CD4-positive, CD25-positive, alpha-beta regulatory T cell (primary cell): ENCODE results near the gene CNNM2. TPM values are rescaled to one million over a fixed set of nuclear protein-coding genes. Genes with fewer than 3 reads are reported as not detected.
A peak's percentile ranks its signal among the peaks of the same experiment; 100 is the strongest.

Experiments used
- ATAC-seq, 2 donors: fragments of 150-1000 bp; cut with Tn5 transposase; one replicate each; pipeline ENCODE4 v1.10.0; 2021; ENCODE audit warnings: low read depth in 2 of 2, moderate number of reproducible peaks in 2 of 2, moderate library complexity in 1 of 2
- DNase-seq, 3 donors: peaks; one replicate each; pipeline versions ENCODE4 v3.0.0 to v3.0.0-alpha.2; 2012 to 2022; ENCODE audit warnings: mixed read lengths in 1 of 3
- H3K27ac ChIP-seq: one replicate; pipeline ENCODE4 v1.7.0; 2013; ENCODE audit warnings: mild to moderate bottlenecking, low read length; ENCODE audit not compliant: insufficient read depth, poor library complexity, severe bottlenecking
- H3K27me3 ChIP-seq: one replicate; pipeline ENCODE4 v1.7.0; 2013; ENCODE audit warnings: low read length; ENCODE audit not compliant: control insufficient read depth, insufficient read depth
- H3K36me3 ChIP-seq: one replicate; pipeline ENCODE4 v1.7.0; 2013; ENCODE audit warnings: mild to moderate bottlenecking, low read length, moderate library complexity; ENCODE audit not compliant: control insufficient read depth, insufficient read depth
- H3K4me1 ChIP-seq: 2 replicates; pipeline ENCODE4 v1.7.0; 2013; ENCODE audit warnings: mild to moderate bottlenecking, low read length; ENCODE audit not compliant: insufficient read depth, control insufficient read depth, poor library complexity, severe bottlenecking
- H3K4me3 ChIP-seq: one replicate; pipeline ENCODE4 v1.7.0; 2013; ENCODE audit warnings: low read depth, mild to moderate bottlenecking, low read length, moderate library complexity
- H3K9me3 ChIP-seq, 2 experiments: 1 replicate in 1 of 2; 2 replicates in 1 of 2; pipeline ENCODE4 v1.7.0; 2013; ENCODE audit warnings: low read length in 2 of 2, mild to moderate bottlenecking in 1 of 2, moderate library complexity in 1 of 2; ENCODE audit not compliant: control insufficient read depth in 2 of 2
- H3K27ac Mint-ChIP-seq, 3 donors: one replicate each; pipeline ENCODE4 v1.8.0; 2020 to 2022; ENCODE audit warnings: mild to moderate bottlenecking in 3 of 3, mixed read lengths in 3 of 3, moderate library complexity in 2 of 3
- H3K27me3 Mint-ChIP-seq: one replicate; pipeline ENCODE4 v1.8.0; 2022; ENCODE audit warnings: mild to moderate bottlenecking, mixed read lengths
- H3K36me3 Mint-ChIP-seq: one replicate; pipeline ENCODE4 v1.8.0; 2020; ENCODE audit warnings: mixed read lengths
- H3K4me1 Mint-ChIP-seq, 4 donors: one replicate each; pipeline ENCODE4 v1.8.0; 2020 to 2022; ENCODE audit warnings: mixed read lengths in 4 of 4, mild to moderate bottlenecking in 1 of 4
- H3K4me3 Mint-ChIP-seq, 4 donors: one replicate each; pipeline ENCODE4 v1.8.0; 2020 to 2022; ENCODE audit warnings: mild to moderate bottlenecking in 4 of 4, mixed read lengths in 4 of 4, moderate library complexity in 3 of 4
- H3K9me3 Mint-ChIP-seq, 7 donors: one replicate each; pipeline ENCODE4 v1.8.0; 2020 to 2022; ENCODE audit warnings: mixed read lengths in 7 of 7, mild to moderate bottlenecking in 3 of 7, moderate library complexity in 2 of 7
- polyA plus RNA-seq, 4 donors: library from polyadenylated mRNA; unstranded; fragments of 300-500 nt; fragmentation: Illumina TruSeq; gene quantifications; one replicate each; pipeline ENCODE4 v1.2.3, GENCODE V29; 2021
- total RNA-seq: library from RNA; stranded (reverse); gene quantifications from one replicate; pipeline ENCODE4 v1.2.3, GENCODE V29; 2022

Gene CNNM2
- total and polyA plus RNA-seq, 5 donors from 2014 or later, result 3.5 to 13.3 (median 6.3) TPM

- peak overlapping the region; percentile 74 for H3K4me3 ChIP-seq
- peak overlapping the region; percentile 97 for H3K27ac ChIP-seq
- peak overlapping the region; percentile 79 to 96 (median 96) for H3K27ac Mint-ChIP-seq
- peak overlapping the region; percentile 93 to 97 (median 96) for H3K4me3 Mint-ChIP-seq
- H3K9me3 ChIP-seq, result no peaks in the 10 kb centered on the region
- ATAC-seq (peak; percentile 39 to 44), DNase-seq (peak; percentile 75 to 85 (median 85))
- no peaks in the 10 kb centered on the region for H3K36me3 ChIP-seq
- H3K27me3 ChIP-seq, result peaks cover 3% of the 10 kb centered on the region
- peaks cover 33% of the 10 kb centered on the region for H3K27me3 Mint-ChIP-seq
- H3K4me1 ChIP-seq, result peaks cover 39% of the 10 kb centered on the region
- no peaks in the 10 kb centered on the region for H3K9me3 Mint-ChIP-seq
- no peaks in the 10 kb centered on the region for H3K36me3 Mint-ChIP-seq
- peaks cover 14 to 60% (median 36%) of the 10 kb centered on the region in 4 donors for H3K4me1 Mint-ChIP-seq
Measured at GRCh38 chr10:102917314-102917961, 656 bp upstream of the CNNM2 start.

DNA sequence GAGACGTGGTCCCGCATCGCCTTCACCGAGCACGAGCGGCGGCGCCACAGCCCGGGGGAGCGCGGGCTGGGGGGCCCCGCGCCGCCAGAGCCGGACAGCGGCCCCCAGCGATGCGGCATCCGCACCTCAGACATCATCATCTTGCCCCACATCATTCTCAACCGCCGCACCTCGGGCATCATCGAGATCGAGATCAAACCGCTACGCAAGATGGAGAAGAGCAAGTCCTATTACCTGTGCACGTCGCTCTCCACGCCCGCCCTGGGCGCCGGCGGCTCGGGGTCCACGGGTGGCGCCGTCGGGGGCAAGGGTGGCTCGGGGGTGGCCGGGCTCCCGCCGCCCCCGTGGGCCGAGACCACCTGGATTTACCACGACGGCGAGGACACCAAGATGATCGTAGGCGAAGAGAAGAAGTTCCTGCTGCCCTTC lies 737 bp downstream of the CNNM2 start:
- Histone ChIP-seq H3K4me1 (peaks cover 53% of the 10 kb centered on the region), H3K9me3 (no peaks in the 10 kb centered on the region), H3K27ac (peak overlapping the region; percentile 97), H3K27me3 (no peaks in the 10 kb centered on the region), H3K36me3 (no peaks in the 10 kb centered on the region), H3K4me3 (peak overlapping the region; percentile 61)
- H3K27ac Mint-ChIP-seq, result peak overlapping the region in 1 of 3 donors; percentile 96
- H3K27me3 Mint-ChIP-seq, result peaks cover 23% of the 10 kb centered on the region
- peak; percentile 19 to 54 (median 38) for DNase-seq
- no peaks in the 10 kb centered on the region for H3K36me3 Mint-ChIP-seq
- H3K4me3 Mint-ChIP-seq, result peak overlapping the region; percentile 93 to 97 (median 96)
- peaks cover 21 to 74% (median 49%) of the 10 kb centered on the region in 4 donors for H3K4me1 Mint-ChIP-seq
- ATAC-seq, result no peak
- no peaks in the 10 kb centered on the region for H3K9me3 Mint-ChIP-seq

GRCh38 chr10:102919246-102919959 lies 1.3 kb downstream of the CNNM2 start:
- peaks cover 21 to 78% (median 53%) of the 10 kb centered on the region in 4 donors for H3K4me1 Mint-ChIP-seq
- no peaks in the 10 kb centered on the region for H3K36me3 Mint-ChIP-seq
- Histone ChIP-seq H3K4me1 (peaks cover 53% of the 10 kb centered on the region), H3K36me3 (no peaks in the 10 kb centered on the region), H3K27ac (no peak overlapping the region), H3K9me3 (no peaks in the 10 kb centered on the region), H3K4me3 (peak overlapping the region; percentile 61), H3K27me3 (no peaks in the 10 kb centered on the region)
- ATAC-seq (no peak), DNase-seq (peak in 2 of 3 donors; percentile 24 to 29)
- no peaks in the 10 kb centered on the region for H3K9me3 Mint-ChIP-seq
- H3K27me3 Mint-ChIP-seq, result peaks cover 20% of the 10 kb centered on the region
- H3K4me3 Mint-ChIP-seq, result peak overlapping the region; percentile 92 to 97 (median 94)
- H3K27ac Mint-ChIP-seq, result peak overlapping the region in 2 of 3 donors; percentile 26 to 60

DNA sequence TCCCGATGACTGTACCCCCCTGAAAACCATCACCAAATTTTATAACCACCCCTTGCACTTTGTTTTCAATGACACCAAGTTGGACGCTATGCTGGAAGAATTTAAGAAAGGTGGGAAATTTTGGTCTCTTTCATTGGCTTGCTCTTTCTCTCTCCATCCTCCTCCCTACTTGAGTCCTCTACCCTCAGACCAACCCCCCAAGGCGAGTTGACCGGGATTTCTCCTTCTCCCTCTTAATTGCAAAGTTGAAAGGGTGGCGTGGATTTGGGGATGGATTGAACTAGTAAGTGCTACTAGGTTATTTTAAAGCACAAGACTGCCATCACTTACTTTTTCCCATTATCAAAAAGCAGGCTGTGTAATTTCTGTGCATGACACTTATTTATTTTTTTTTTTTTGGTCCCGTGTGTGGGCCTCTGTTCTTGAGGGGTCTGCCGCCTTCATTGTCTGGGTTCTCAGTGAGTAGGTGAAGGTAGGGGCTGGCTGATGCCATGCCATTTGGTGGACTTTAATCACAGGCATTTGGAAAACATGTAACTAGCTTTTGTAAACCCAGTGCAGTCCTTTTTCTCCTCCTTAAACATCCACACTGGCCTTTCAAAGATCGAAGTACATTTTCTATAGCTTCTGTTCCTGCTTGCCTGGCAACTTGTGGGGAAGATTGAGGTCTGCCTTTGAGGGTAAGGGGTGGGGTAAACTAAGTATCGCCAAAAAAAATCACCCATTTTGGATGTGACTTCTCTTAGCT lies 2.1 kb downstream of the CNNM2 start:
- Mint-ChIP-seq H3K9me3 (no peaks in the 10 kb centered on the region), H3K27ac (peak overlapping the region; percentile 11 to 61 (median 26)), H3K4me3 (peak overlapping the region; percentile 92 to 97 (median 94)), H3K4me1 (peaks cover 21 to 78% (median 53%) of the 10 kb centered on the region in 4 donors), H3K27me3 (peaks cover 13% of the 10 kb centered on the region), H3K36me3 (no peaks in the 10 kb centered on the region)
- Histone ChIP-seq H3K27me3 (no peaks in the 10 kb centered on the region), H3K4me1 (peaks cover 53% of the 10 kb centered on the region), H3K27ac (no peak overlapping the region), H3K4me3 (peak overlapping the region; percentile 61), H3K9me3 (no peaks in the 10 kb centered on the region), H3K36me3 (no peaks in the 10 kb centered on the region)
- no peak for ATAC-seq
- no peak for DNase-seq

DNA sequence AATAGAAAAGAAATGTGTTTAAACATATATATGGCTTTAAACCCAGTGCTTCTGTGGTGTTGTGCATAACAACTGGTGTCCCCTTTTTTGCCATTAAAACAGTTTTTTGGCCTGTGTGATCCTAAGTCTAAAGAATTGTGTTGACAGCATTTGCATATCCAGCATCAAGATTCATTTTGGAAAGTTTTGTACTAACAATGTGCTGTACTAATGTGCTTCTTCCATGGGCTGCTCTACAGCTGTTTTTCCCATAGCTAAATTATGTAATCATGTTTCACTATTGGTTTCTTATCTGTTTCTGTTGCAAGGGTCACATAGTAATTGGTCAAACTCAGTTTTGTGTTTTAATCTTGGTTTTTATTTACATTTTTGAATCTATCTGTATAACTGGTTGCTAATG lies 5.5 kb downstream of the CNNM2 start:
- H3K9me3 ChIP-seq, result no peaks in the 10 kb centered on the region
- H3K4me1 ChIP-seq, result peaks cover 47% of the 10 kb centered on the region
- no peak overlapping the region for H3K4me3 ChIP-seq
- Mint-ChIP-seq H3K36me3 (peaks cover 8% of the 10 kb centered on the region), H3K9me3 (no peaks in the 10 kb centered on the region), H3K27ac (no peak overlapping the region), H3K27me3 (no peaks in the 10 kb centered on the region), H3K4me1 (peaks cover 25 to 66% (median 55%) of the 10 kb centered on the region in 4 donors), H3K4me3 (peak overlapping the region in 3 of 4 donors; percentile 13 to 51 (median 34))
- H3K36me3 ChIP-seq, result no peaks in the 10 kb centered on the region
- no peaks in the 10 kb centered on the region for H3K27me3 ChIP-seq
- DNase-seq, result no peak
- H3K27ac ChIP-seq, result no peak overlapping the region
- ATAC-seq, result no peak

GRCh38 chr10:102926842-102927241 lies 8.7 kb downstream of the CNNM2 start:
- Histone ChIP-seq H3K4me1 (peaks cover 18% of the 10 kb centered on the region), H3K27ac (no peak overlapping the region), H3K4me3 (no peak overlapping the region), H3K36me3 (no peaks in the 10 kb centered on the region), H3K27me3 (no peaks in the 10 kb centered on the region), H3K9me3 (no peaks in the 10 kb centered on the region)
- H3K9me3 Mint-ChIP-seq, result no peaks in the 10 kb centered on the region
- no peak overlapping the region for H3K4me3 Mint-ChIP-seq
- no peaks in the 10 kb centered on the region for H3K27me3 Mint-ChIP-seq
- peaks cover 20% of the 10 kb centered on the region for H3K36me3 Mint-ChIP-seq
- peaks cover 24 to 38% (median 33%) of the 10 kb centered on the region in 4 donors for H3K4me1 Mint-ChIP-seq
- no peak for DNase-seq
- no peak overlapping the region for H3K27ac Mint-ChIP-seq
- ATAC-seq, result no peak

GRCh38 chr10:102927311-102928010 lies 9.4 kb downstream of the CNNM2 start:
- Histone ChIP-seq H3K27ac (no peak overlapping the region), H3K4me3 (no peak overlapping the region), H3K27me3 (no peaks in the 10 kb centered on the region), H3K9me3 (no peaks in the 10 kb centered on the region), H3K36me3 (no peaks in the 10 kb centered on the region), H3K4me1 (peaks cover 14% of the 10 kb centered on the region)
- no peaks in the 10 kb centered on the region for H3K9me3 Mint-ChIP-seq
- H3K27ac Mint-ChIP-seq, result no peak overlapping the region
- H3K4me3 Mint-ChIP-seq, result no peak overlapping the region
- H3K27me3 Mint-ChIP-seq, result no peaks in the 10 kb centered on the region
- ATAC-seq (no peak), DNase-seq (no peak)
- H3K4me1 Mint-ChIP-seq, result peaks cover 18 to 32% (median 28%) of the 10 kb centered on the region in 4 donors
- H3K36me3 Mint-ChIP-seq, result peaks cover 24% of the 10 kb centered on the region
